HepG2 (cell line): ENCODE results near the gene RABEP2. TPM values are rescaled to one million over a fixed set of nuclear protein-coding genes. Genes with fewer than 3 reads are reported as not detected.

Experiments used
- ATAC-seq: fragments of 200-7000 bp; cut with Tn5 transposase; 3 replicates; pipeline ENCODE4 v1.9.1; 2020; ENCODE audit warnings: mild to moderate bottlenecking, moderate library complexity
- BruUV-seq: library from RNA; stranded (reverse); fragments of 400-500 nt; replicated peaks from 2 replicates; lab custom pipeline; 2021; lab: Mats Ljungman, UMichigan
- CTCF ChIA-PET: fragments of 300-600 bp; formaldehyde crosslinking; extraction: SDS; loops from one replicate; lab custom pipeline; 2021; ENCODE audit warnings: low total read pairs, inconsistent platforms, low intra/inter-chr PET ratio; lab: Yijun Ruan, JAX
- POLR2A ChIA-PET: fragments of 350-600 bp; sonication (Branson Sonifier 250); formaldehyde crosslinking; loops from one replicate; lab custom pipeline; 2020; ENCODE audit warnings: antibody characterized with exemption, inconsistent platforms; lab: Yijun Ruan, JAX
- DNase-seq: peaks from one replicate; pipeline ENCODE4 v3.0.0-alpha.2; 2015; ENCODE audit warnings: low spot score
- FAIRE-seq: peaks from 3 replicates; lab custom pipeline; 2011; peaks lifted over from hg19 to GRCh38; lab: Jason Lieb, UNC
- H2AFZ ChIP-seq: one replicate; pipeline ENCODE4 v1.6.1; 2011; ENCODE audit warnings: low read length, inconsistent platforms
- H3K27ac ChIP-seq: fragments of 300-600 bp; 3 replicates; pipeline ENCODE4 v1.8.0; 2011; ENCODE audit warnings: mixed run types, mild to moderate bottlenecking, mixed read lengths, low read length, inconsistent platforms; ENCODE audit not compliant: insufficient read depth; ENCODE audit errors: extremely low read length
- H3K27me3 ChIP-seq, 2 experiments: fragments of 200-600 bp in 1 of 2; 2 replicates in 1 of 2; 3 replicates in 1 of 2; pipeline versions ENCODE4 v1.6.0 to v1.8.0; 2011; ENCODE audit warnings: low read length in 2 of 2, mild to moderate bottlenecking in 2 of 2, moderate library complexity in 2 of 2, inconsistent platforms in 1 of 2; ENCODE audit not compliant: insufficient read depth in 2 of 2, control insufficient read depth in 1 of 2
- H3K36me3 ChIP-seq, 2 experiments: fragments of 200-600 bp in 1 of 2; replicated peaks in 1 of 2; 2 replicates in 1 of 2; 3 replicates in 1 of 2; pipeline versions ENCODE4 v1.5.1 to v1.8.0; 2011; ENCODE audit warnings: low read length in 2 of 2, inconsistent platforms in 1 of 2; ENCODE audit not compliant: insufficient read depth in 2 of 2, control insufficient read depth in 1 of 2
- H3K4me1 ChIP-seq: 2 replicates; pipeline ENCODE4 v1.5.1; 2012; ENCODE audit warnings: low read length, inconsistent platforms; ENCODE audit not compliant: insufficient read depth
- H3K4me2 ChIP-seq: 2 replicates; pipeline ENCODE4 v1.6.0; 2011; ENCODE audit warnings: low read depth, low read length, inconsistent platforms
- H3K4me3 ChIP-seq, 3 experiments: fragments of 200-600 bp in 1 of 3; sonication (generic), shearing (Covaris generic) in 1 of 3; replicated peaks in 1 of 3; 2 replicates each; pipeline ENCODE4 v1.5.1; 2011 to 2016; ENCODE audit warnings: low read length in 3 of 3, inconsistent platforms in 2 of 3, low read depth in 2 of 3, mild to moderate bottlenecking in 2 of 3, control low read depth in 1 of 3, mixed read lengths in 1 of 3; ENCODE audit not compliant: insufficient read depth in 1 of 3
- H3K79me2 ChIP-seq: one replicate; pipeline ENCODE4 v1.6.1; 2011; ENCODE audit warnings: low read length, inconsistent platforms; ENCODE audit not compliant: insufficient read depth
- H3K9ac ChIP-seq: 2 replicates; pipeline ENCODE4 v1.6.0; 2011; ENCODE audit warnings: mild to moderate bottlenecking, low read depth, low read length, inconsistent platforms; ENCODE audit not compliant: insufficient read depth
- H3K9me3 ChIP-seq: 2 replicates; pipeline ENCODE4 v1.5.1; 2012; ENCODE audit warnings: mild to moderate bottlenecking, low read length
- H4K20me1 ChIP-seq: 2 replicates; pipeline ENCODE4 v1.6.0; 2011; ENCODE audit warnings: inconsistent platforms, mild to moderate bottlenecking, low read length, moderate library complexity; ENCODE audit not compliant: insufficient read depth
- AGO2 ChIP-seq: fragments of 200-400 bp; formaldehyde crosslinking; optimal IDR thresholded peaks from 2 replicates; pipeline ENCODE3; 2017; ENCODE audit warnings: mild to moderate bottlenecking, low read depth, low read length, moderate library complexity
- DMAP1 ChIP-seq: IDR thresholded peaks from 2 replicates; pipeline ENCODE4 v1.6.1; 2016
- PLRG1 ChIP-seq: fragments of 450-650 bp; conservative IDR thresholded peaks from 2 replicates; pipeline ENCODE4 v1.6.1; 2016
- POLR2A ChIP-seq, 2 experiments: IDR thresholded peaks; 2 replicates each; pipeline ENCODE4 v1.6.1; 2011; ENCODE audit warnings: low read depth in 2 of 2, low read length in 2 of 2, mild to moderate bottlenecking in 1 of 2, moderate library complexity in 1 of 2; ENCODE audit not compliant: insufficient read depth in 1 of 2
- ZFX ChIP-seq: sonication (generic); formaldehyde crosslinking; IDR thresholded peaks from 2 replicates; pipeline ENCODE4 v1.4.0; 2020; ENCODE audit warnings: mild to moderate bottlenecking, low read depth, missing genetic modification reagents, moderate library complexity
- WGBS: methylation state at CpG from one replicate; pipeline ENCODE4 v1.1.6; 2017; ENCODE audit warnings: low lambda C conversion rate; 5-methylcytosine and 5-hydroxymethylcytosine counted together
- in situ Hi-C: cut with HindIII; loops from 2 replicates; pipeline ENCODE4 v1.10.0; 2017; ENCODE audit warnings: low pct_unique_long_range_greater_than_20kb; ENCODE audit not compliant: extremely low pct_ligation_motif_present
- intact Hi-C: fragments of 100-400 bp; cut with micrococcal nuclease; formaldehyde crosslinking; loops from one replicate; pipeline ENCODE4 v1.10.0; 2022; ENCODE audit not compliant: unreplicated experiment
- polyA plus RNA-seq, 8 experiments: library from polyadenylated mRNA; depleted of rRNA in 3 of 8; stranded (reverse) in 7 of 8; unstranded in 1 of 8; fragments of >200 nt; fragmentation: Illumina TruSeq in 4 of 8; extraction: Trizol in 4 of 8; gene quantifications; 2 replicates each; pipeline versions ENCODE4 v1.2.1 to v1.2.3, GENCODE V29; 2011 to 2016; ENCODE audit warnings: low read depth in 4 of 8, missing spikeins in 1 of 8, mixed read lengths in 1 of 8; ENCODE audit not compliant: insufficient read depth in 1 of 8
- total RNA-seq, 5 experiments: library from RNA; depleted of rRNA; stranded (reverse); fragments of >200 nt; fragmentation: Illumina TruSeq; extraction: Trizol; gene quantifications; 2 replicates each; pipeline ENCODE4 v1.2.3, GENCODE V29; 2016; ENCODE audit warnings: low read depth in 1 of 5

Gene RABEP2
- total and polyA plus RNA-seq, 2 of the 13 experiments (the other 11 are each of a cell fraction or from before 2014, with no cell fraction given): 10.8 to 18.4 TPM

DNA sequence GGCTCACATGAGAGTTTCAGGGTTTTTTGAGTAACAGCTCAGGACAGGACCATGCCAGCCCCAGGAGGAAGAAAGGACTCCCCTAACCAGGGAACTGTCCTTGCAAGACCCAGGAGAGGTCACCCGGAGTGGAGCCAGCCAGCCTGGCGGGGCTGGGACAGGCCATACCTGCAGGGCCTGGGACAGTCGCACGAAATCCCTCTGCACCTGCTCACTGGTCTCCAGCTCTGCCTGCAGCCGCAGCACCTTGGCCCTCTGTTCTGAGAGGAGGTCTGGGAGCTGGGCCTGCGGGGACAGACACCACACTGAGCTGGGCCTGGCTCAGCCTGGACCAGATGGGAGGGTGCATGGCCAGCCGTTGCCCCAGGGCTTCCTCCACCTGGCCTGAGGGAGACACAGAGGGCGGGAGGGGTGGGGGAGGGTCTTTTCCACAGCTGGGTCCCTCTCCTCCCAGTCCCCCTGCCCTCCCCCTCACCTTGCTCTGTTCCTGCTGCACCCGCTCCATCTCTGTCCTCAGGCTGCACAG is 19.7 kb downstream of the RABEP2 start:
- intact Hi-C loops (no loop called here), in situ Hi-C loops (no loop called here)
- Histone ChIP-seq H3K27ac (no peak overlapping the region), H3K79me2 (no peaks in the 10 kb centered on the region), H3K9ac (no peak overlapping the region), H3K9me3 (no peaks in the 10 kb centered on the region), H3K4me2 (no peak overlapping the region), H4K20me1 (no peaks in the 10 kb centered on the region), H3K4me1 (no peaks in the 10 kb centered on the region), H3K36me3 (peaks cover 5 to 13% of the 10 kb centered on the region in 2 experiments), H2AFZ (no peak overlapping the region), H3K4me3 (no peak overlapping the region), H3K27me3 (no peaks in the 10 kb centered on the region)
- FAIRE-seq (no peak), ATAC-seq (peak; percentile 20), DNase-seq (no peak)
- ChIA-PET POLR2A (interaction anchor here (0.8 kb wide), 1 partner anchor 9 kb away, joined by 3 read pairs; no protein-coding TSS in a partner anchor), CTCF (no interaction called here)
- no TSS peak for BruUV-seq
- WGBS: 96% methylated on average over 8 of the region's 9 CpGs
- peak in 1 of 2 experiments; percentile 28; a peak in 1 of 4 replicates for TF ChIP-seq POLR2A (IDR thresholded peaks at IDR 0.05; ENCODE audit: insufficient read depth in 1 of 2, low read depth in 2 of 2, low read length in 2 of 2)
- no peak for TF ChIP-seq DMAP1 (CRISPR knock-in tag)

- no TSS peak for BruUV-seq
- ATAC-seq (peak; percentile 12), DNase-seq (no peak), FAIRE-seq (no peak)
- Histone ChIP-seq H3K9me3 (no peaks in the 10 kb centered on the region), H3K27me3 (no peaks in the 10 kb centered on the region), H3K4me2 (no peak overlapping the region), H3K79me2 (no peaks in the 10 kb centered on the region), H3K4me1 (no peaks in the 10 kb centered on the region), H3K9ac (no peak overlapping the region), H4K20me1 (no peaks in the 10 kb centered on the region), H3K36me3 (peaks cover 5 to 13% of the 10 kb centered on the region in 2 experiments), H3K4me3 (no peak overlapping the region), H3K27ac (no peak overlapping the region), H2AFZ (no peak overlapping the region)
- POLR2A ChIA-PET: no interaction called here
- intact Hi-C loops: no loop called here
- in situ Hi-C loops: no loop called here
- WGBS: 100% methylated on average over 15 of the region's 16 CpGs
- CTCF ChIA-PET: no interaction called here
- TF ChIP-seq PLRG1: no peak
- peak; percentile 68 for TF ChIP-seq AGO2
- TF ChIP-seq ZFX (CRISPR knock-in tag): 0 out of 2 replicates have a peak, but pooled peaks have one; percentile 13
These were observed 20.2 kb downstream of the RABEP2 start for GRCh38 chr16:28904828-28905227.
